H1 (cell line): ENCODE data around the gene PLA2G4D. TPM values are rescaled to one million over a fixed set of nuclear protein-coding genes. Genes with fewer than 3 reads are reported as not detected.

ENCODE experiments used
- CTCF ChIA-PET: fragments of 300-600 bp; sonication (Branson Sonifier 250); formaldehyde crosslinking; loops from one replicate; lab custom pipeline; 2021; ENCODE audit not compliant: partially characterized antibody; lab: Charles Lee
- POLR2A ChIA-PET: fragments of 300-600 bp; sonication (Branson Sonifier 250); formaldehyde crosslinking; loops from one replicate; lab custom pipeline; 2021; ENCODE audit warnings: inconsistent platforms; ENCODE audit not compliant: partially characterized antibody; lab: Charles Lee
- DNase-seq, 2 experiments: peaks; one replicate each; pipeline versions ENCODE4 v3.0.0 to v3.0.0-alpha.2; 2010 to 2022; ENCODE audit warnings: low spot score in 2 of 2, low read depth in 1 of 2, mixed read lengths in 1 of 2
- FAIRE-seq: peaks from 2 replicates; lab custom pipeline; 2011; peaks lifted over from hg19 to GRCh38; lab: Jason Lieb, UNC
- H2AFZ ChIP-seq: 2 replicates; pipeline ENCODE4 v1.8.1; 2012; ENCODE audit warnings: low read length, inconsistent platforms
- H2AK5ac ChIP-seq: 2 replicates; pipeline ENCODE4 v1.6.1; 2013; ENCODE audit warnings: low read depth, low read length
- H2BK120ac ChIP-seq: replicated peaks from 2 replicates; pipeline ENCODE3; 2013; ENCODE audit warnings: low read depth, low read length, inconsistent platforms
- H2BK12ac ChIP-seq: 2 replicates; pipeline ENCODE4 v1.6.1; 2013; ENCODE audit warnings: low read depth, low read length
- H2BK15ac ChIP-seq: 2 replicates; pipeline ENCODE4 v1.6.1; 2013; ENCODE audit warnings: low read length
- H2BK20ac ChIP-seq: 2 replicates; pipeline ENCODE4 v1.6.1; 2013; ENCODE audit warnings: low read length
- H2BK5ac ChIP-seq: 2 replicates; pipeline ENCODE4 v1.6.1; 2013; ENCODE audit warnings: low read depth, low read length
- H3K14ac ChIP-seq: 2 replicates; pipeline ENCODE4 v1.6.1; 2013; ENCODE audit warnings: inconsistent platforms; ENCODE audit not compliant: insufficient read length
- H3K18ac ChIP-seq: 2 replicates; pipeline ENCODE4 v1.6.1; 2013; ENCODE audit warnings: low read length; ENCODE audit errors: extremely low read depth
- H3K23ac ChIP-seq: 2 replicates; pipeline ENCODE4 v1.6.1; 2013; ENCODE audit warnings: inconsistent platforms; ENCODE audit not compliant: insufficient read length
- H3K23me2 ChIP-seq: 2 replicates; pipeline ENCODE4 v1.6.1; 2013; ENCODE audit warnings: low read depth, low read length
- H3K27ac ChIP-seq: 2 replicates; pipeline ENCODE4 v1.6.1; 2011; ENCODE audit warnings: low read depth, low read length, inconsistent platforms
- H3K27me3 ChIP-seq, 4 experiments: replicated peaks in 1 of 4; 1 replicate in 1 of 4; 2 replicates in 3 of 4; pipeline versions ENCODE4 v1.6.1 to v1.8.1; 2011 to 2013; ENCODE audit warnings: low read length in 3 of 4, mild to moderate bottlenecking in 3 of 4, inconsistent platforms in 2 of 4, mixed read lengths in 2 of 4, moderate library complexity in 1 of 4; ENCODE audit not compliant: control insufficient read depth in 3 of 4, insufficient read depth in 3 of 4; ENCODE audit errors: extremely low read depth in 1 of 4
- H3K36me3 ChIP-seq, 4 experiments: 2 replicates each; pipeline versions ENCODE4 v1.6.1 to v1.8.1; 2011 to 2013; ENCODE audit warnings: mild to moderate bottlenecking in 4 of 4, low read length in 3 of 4, moderate library complexity in 2 of 4, control low read depth in 1 of 4, inconsistent platforms in 1 of 4; ENCODE audit not compliant: insufficient read depth in 4 of 4, control insufficient read depth in 2 of 4
- H3K4ac ChIP-seq: replicated peaks from 2 replicates; pipeline ENCODE3; 2013; ENCODE audit warnings: low read length, low read depth, mixed read lengths, inconsistent platforms; ENCODE audit not compliant: insufficient read length
- H3K4me1 ChIP-seq, 4 experiments: replicated peaks in 1 of 4; 1 replicate in 1 of 4; 2 replicates in 3 of 4; pipeline versions ENCODE4 v1.6.1 to v1.8.1; 2011 to 2013; ENCODE audit warnings: low read length in 3 of 4, inconsistent platforms in 2 of 4, mixed read lengths in 1 of 4; ENCODE audit not compliant: insufficient read depth in 4 of 4, control insufficient read depth in 3 of 4
- H3K4me2 ChIP-seq, 2 experiments: 2 replicates each; pipeline versions ENCODE4 v1.6.1 to v1.8.1; 2011 to 2013; ENCODE audit warnings: low read depth in 2 of 2, low read length in 2 of 2, control low read depth in 1 of 2, inconsistent platforms in 1 of 2, mild to moderate bottlenecking in 1 of 2; ENCODE audit not compliant: insufficient read depth in 1 of 2
- H3K4me3 ChIP-seq, 4 experiments: fragments of 200-600, 300-600 bp in 1 of 4; sonication (generic), shearing (Covaris generic), sonication (Bioruptor Twin) in 1 of 4; 2 replicates each; pipeline versions ENCODE4 v1.5.1 to v1.8.1; 2011 to 2016; ENCODE audit warnings: low read length in 4 of 4, low read depth in 3 of 4, control low read depth in 2 of 4, inconsistent platforms in 2 of 4, mild to moderate bottlenecking in 2 of 4, mixed read lengths in 1 of 4, moderate library complexity in 1 of 4; ENCODE audit not compliant: insufficient read depth in 2 of 4; ENCODE audit errors: extremely low read depth in 1 of 4
- H3K56ac ChIP-seq: replicated peaks from 2 replicates; pipeline ENCODE3; 2013; ENCODE audit warnings: low read depth, mild to moderate bottlenecking, mixed read lengths, low read length, inconsistent platforms; ENCODE audit not compliant: insufficient read length
- H3K79me1 ChIP-seq: 2 replicates; pipeline ENCODE4 v1.6.1; 2013; ENCODE audit warnings: low read depth, low read length, control low read depth
- H3K79me2 ChIP-seq, 2 experiments: 2 replicates each; pipeline versions ENCODE4 v1.6.1 to v1.8.1; 2012 to 2013; ENCODE audit warnings: low read length in 2 of 2, mild to moderate bottlenecking in 2 of 2, inconsistent platforms in 1 of 2; ENCODE audit not compliant: insufficient read depth in 2 of 2, control insufficient read depth in 1 of 2
- H3K9ac ChIP-seq, 4 experiments: replicated peaks in 1 of 4; 1 replicate in 1 of 4; 2 replicates in 3 of 4; pipeline versions ENCODE4 v1.6.1 to v1.8.1; 2011 to 2013; ENCODE audit warnings: low read depth in 3 of 4, low read length in 3 of 4, control low read depth in 2 of 4, mild to moderate bottlenecking in 2 of 4, moderate library complexity in 2 of 4, inconsistent platforms in 1 of 4; ENCODE audit errors: extremely low read depth in 1 of 4
- H3K9me3 ChIP-seq, 2 experiments: 2 replicates each; pipeline versions ENCODE4 v1.6.1 to v1.8.1; 2012 to 2013; ENCODE audit warnings: mild to moderate bottlenecking in 2 of 2, moderate library complexity in 2 of 2, control low read depth in 1 of 2, inconsistent platforms in 1 of 2, low read depth in 1 of 2, low read length in 1 of 2, mixed read lengths in 1 of 2; ENCODE audit not compliant: insufficient read depth in 2 of 2
- H4K20me1 ChIP-seq, 2 experiments: replicated peaks in 1 of 2; 2 replicates each; pipeline versions ENCODE3 to v1.8.1; 2011 to 2013; ENCODE audit warnings: inconsistent platforms in 2 of 2, low read length in 2 of 2, mild to moderate bottlenecking in 1 of 2; ENCODE audit not compliant: insufficient read depth in 2 of 2, control insufficient read depth in 1 of 2
- H4K5ac ChIP-seq: 2 replicates; pipeline ENCODE4 v1.6.1; 2013; ENCODE audit warnings: low read length, low read depth, mixed read lengths, inconsistent platforms; ENCODE audit not compliant: insufficient read length
- H4K8ac ChIP-seq: 2 replicates; pipeline ENCODE4 v1.8.0; 2013; ENCODE audit warnings: mild to moderate bottlenecking, moderate library complexity, low read length, inconsistent platforms; ENCODE audit not compliant: insufficient read depth; ENCODE audit errors: extremely low read depth
- H4K91ac ChIP-seq: replicated peaks from 2 replicates; pipeline ENCODE3; 2013; ENCODE audit warnings: low read length, mixed read lengths, inconsistent platforms; ENCODE audit not compliant: insufficient read length
- BACH1 ChIP-seq: IDR thresholded peaks from 2 replicates; pipeline ENCODE4 v1.6.1; 2012; ENCODE audit warnings: low read length, improper control_type of control experiment
- CHD1 ChIP-seq: IDR thresholded peaks from 2 replicates; pipeline ENCODE4 v1.6.1; 2012; ENCODE audit warnings: low read depth, low read length, improper control_type of control experiment
- EZH2 ChIP-seq: fragments of 200-600 bp; sonication (generic); IDR thresholded peaks from 2 replicates; pipeline ENCODE4 v1.7.1; 2012; ENCODE audit warnings: low read depth, mild to moderate bottlenecking, moderate library complexity, low read length, inconsistent platforms; ENCODE audit not compliant: severe bottlenecking
- HDAC6 ChIP-seq: IDR thresholded peaks from one replicate; pipeline ENCODE4 v1.7.1; 2012; ENCODE audit warnings: low read depth, mild to moderate bottlenecking, inconsistent platforms, low read length, moderate library complexity
- MAFK ChIP-seq: IDR thresholded peaks from 2 replicates; pipeline ENCODE4 v1.6.1; 2012; ENCODE audit warnings: low read depth, mild to moderate bottlenecking, improper control_type of control experiment, low read length
- RXRA ChIP-seq: IDR thresholded peaks from 2 replicates; pipeline ENCODE4 v1.6.1; 2011; ENCODE audit warnings: low read depth, mild to moderate bottlenecking, low read length, moderate library complexity; ENCODE audit not compliant: insufficient read depth
- SIRT6 ChIP-seq: IDR thresholded peaks from one replicate; pipeline ENCODE4 v1.7.1; 2012; ENCODE audit warnings: low read length, inconsistent platforms
- SIX5 ChIP-seq: IDR thresholded peaks from 2 replicates; pipeline ENCODE4 v1.6.1; 2011; ENCODE audit warnings: mild to moderate bottlenecking, low read depth, low read length
- SP1 ChIP-seq: IDR thresholded peaks from 2 replicates; pipeline ENCODE4 v1.6.1; 2011; ENCODE audit warnings: low read depth, low read length
- SP4 ChIP-seq: IDR thresholded peaks from 2 replicates; pipeline ENCODE4 v1.6.1; 2012; ENCODE audit warnings: low read length, inconsistent platforms
- SRF ChIP-seq: IDR thresholded peaks from 2 replicates; pipeline ENCODE4 v1.6.1; 2011; ENCODE audit warnings: mild to moderate bottlenecking, low read depth, low read length, moderate library complexity
- TAF1 ChIP-seq: IDR thresholded peaks from 2 replicates; pipeline ENCODE4 v1.6.1; 2011; ENCODE audit warnings: mild to moderate bottlenecking, low read depth, low read length
- ZNF274 ChIP-seq: IDR thresholded peaks from 2 replicates; pipeline ENCODE4 v1.7.0; 2012; ENCODE audit warnings: low read length, borderline replicate concordance; ENCODE audit errors: extremely low read depth
- WGBS, 2 experiments: shearing (Covaris generic) in 1 of 2; methylation state at CpG; one replicate each; pipeline versions ENCODE4 v1.1.6 to v1.1.7; 2013 to 2015; ENCODE audit warnings: low lambda C conversion rate in 2 of 2, mixed read lengths in 2 of 2, inconsistent platforms in 1 of 2, low coverage in 1 of 2, missing lambda C conversion rate in 1 of 2; ENCODE audit not compliant: insufficient replicate concordance in 2 of 2, insufficient coverage in 1 of 2, insufficient read length in 1 of 2; ENCODE audit errors: extremely low coverage in 1 of 2, missing lambda C conversion rate in 1 of 2; 5-methylcytosine and 5-hydroxymethylcytosine counted together
- polyA plus RNA-seq, 7 experiments: library from polyadenylated mRNA; depleted of rRNA in 3 of 7; stranded (reverse) in 5 of 7; unstranded in 2 of 7; fragments of >200 nt in 5 of 7; fragments of 200-250 nt in 2 of 7; gene quantifications; 1 replicate in 5 of 7; 2 replicates in 1 of 7; 4 replicates in 1 of 7; pipeline versions ENCODE4 v1.2.1 to v1.2.3, GENCODE V29; 2011 to 2013; ENCODE audit warnings: missing spikeins in 2 of 7, mixed read lengths in 2 of 7
- total RNA-seq: library from RNA; stranded (reverse); fragmentation: NEBNext Ultra II Directional; extraction: Animal tissue kit (Norgen Biotek cat#: 25700); gene quantifications from 2 replicates; pipeline ENCODE4 v1.2.1, GENCODE V29; 2021
- TF ChIP-seq, protein P1 (sequence below): IDR thresholded peaks from 2 replicates; pipeline ENCODE4 v1.6.1; 2011; ENCODE audit warnings: low read depth, mild to moderate bottlenecking, low read length; ENCODE audit not compliant: insufficient read depth
- TF ChIP-seq, protein P2 (sequence below): IDR thresholded peaks from 2 replicates; pipeline ENCODE4 v1.6.1; 2012; ENCODE audit warnings: inconsistent platforms

Gene PLA2G4D
- total and polyA plus RNA-seq, 2 of the 8 experiments (the other 6 are each of a cell fraction or from before 2014, with no cell fraction given): 0.07 to 0.18 TPM

DNA sequence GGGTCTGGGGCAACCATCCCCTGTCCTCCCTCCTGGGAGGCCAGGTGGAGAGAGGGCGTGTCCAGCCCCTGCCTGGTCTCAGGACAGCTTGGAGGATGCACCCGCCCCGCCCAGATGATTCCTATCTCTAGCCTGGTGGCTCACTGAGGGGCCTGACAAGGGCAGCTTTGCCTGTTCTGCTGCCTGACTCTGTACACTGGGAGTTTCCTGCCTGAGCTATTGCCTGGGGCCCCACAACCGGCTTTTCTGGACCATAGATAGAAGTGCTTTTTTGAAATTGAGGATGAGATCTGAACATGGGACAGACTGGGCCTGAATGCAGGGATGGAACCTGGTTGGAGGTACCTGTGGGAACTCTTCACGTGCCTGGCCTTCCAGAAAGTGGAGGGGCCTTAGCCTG lies 72.8 kb downstream of the PLA2G4D start:
- no peaks in the 10 kb centered on the region for H4K20me1 ChIP-seq
- H3K27ac ChIP-seq: no peak overlapping the region
- FAIRE-seq (no peak), DNase-seq (no peak)
- H2BK5ac ChIP-seq: no peak overlapping the region
- H3K4me3 ChIP-seq: no peak overlapping the region
- H3K4ac ChIP-seq: no peak overlapping the region
- ChIA-PET POLR2A (no interaction called here), CTCF (interaction anchor here (0.6 kb wide), 1 partner anchor 24 kb away, joined by 3 read pairs; no protein-coding TSS in a partner anchor)
- no peak overlapping the region for H4K91ac ChIP-seq
- no peak overlapping the region for H3K4me2 ChIP-seq
- H3K4me1 ChIP-seq: no peaks in the 10 kb centered on the region
- no peak overlapping the region for H4K8ac ChIP-seq
- no peaks in the 10 kb centered on the region for H3K79me1 ChIP-seq
- no peak overlapping the region for H2AFZ ChIP-seq
- H3K27me3 ChIP-seq: no peaks in the 10 kb centered on the region
- no peak overlapping the region for H3K14ac ChIP-seq
- H2BK12ac ChIP-seq: no peak overlapping the region
- H2BK120ac ChIP-seq: no peak overlapping the region
- H2BK20ac ChIP-seq: no peak overlapping the region
- H4K5ac ChIP-seq: no peak overlapping the region
- H3K9ac ChIP-seq: no peak overlapping the region
- no peak overlapping the region for H2AK5ac ChIP-seq
- H3K9me3 ChIP-seq: peaks cover 31 to 39% of the 10 kb centered on the region in 2 experiments
- H3K23me2 ChIP-seq: no peaks in the 10 kb centered on the region
- H3K36me3 ChIP-seq: no peaks in the 10 kb centered on the region
- H3K56ac ChIP-seq: no peak overlapping the region
- no peak overlapping the region for H3K23ac ChIP-seq
- no peak overlapping the region for H3K18ac ChIP-seq
- no peaks in the 10 kb centered on the region for H3K79me2 ChIP-seq
- H2BK15ac ChIP-seq: no peak overlapping the region
- WGBS, 2 experiments: 81% methylated on average over 5 of the region's 5 CpGs; no CpG with 5 or more reads in 1 of the 2 experiments
- no peak for TF ChIP-seq CHD1
- no peak for TF ChIP-seq EZH2
- TF ChIP-seq SP4: no peak
- TF ChIP-seq, protein P1, sequence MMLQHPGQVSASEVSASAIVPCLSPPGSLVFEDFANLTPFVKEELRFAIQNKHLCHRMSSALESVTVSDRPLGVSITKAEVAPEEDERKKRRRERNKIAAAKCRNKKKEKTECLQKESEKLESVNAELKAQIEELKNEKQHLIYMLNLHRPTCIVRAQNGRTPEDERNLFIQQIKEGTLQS: no peak
- TF ChIP-seq RXRA: no peak
- no peak for TF ChIP-seq ZNF274
- TF ChIP-seq SP1: no peak
- TF ChIP-seq MAFK: no peak
- no peak for TF ChIP-seq SIRT6
- TF ChIP-seq HDAC6: no peak
- no peak for TF ChIP-seq SIX5
- TF ChIP-seq, protein P2, sequence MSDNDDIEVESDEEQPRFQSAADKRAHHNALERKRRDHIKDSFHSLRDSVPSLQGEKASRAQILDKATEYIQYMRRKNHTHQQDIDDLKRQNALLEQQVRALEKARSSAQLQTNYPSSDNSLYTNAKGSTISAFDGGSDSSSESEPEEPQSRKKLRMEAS: no peak
- no peak for TF ChIP-seq SRF
- no peak for TF ChIP-seq TAF1
- no peak for TF ChIP-seq BACH1
